Fibroblast of pulmonary artery (primary cell): ENCODE results near the gene SHROOM3.
A peak's percentile ranks its signal among the peaks of the same experiment; 100 is the strongest.

Experiments used
- DNase-seq: peaks from one replicate; pipeline ENCODE4 v3.0.0-alpha.2; 2010; ENCODE audit warnings: low read depth
- H3K4me3 ChIP-seq: replicated peaks from 2 replicates; pipeline ENCODE4 v1.5.1; 2011; ENCODE audit warnings: low read depth, mild to moderate bottlenecking, control low read depth, low read length, moderate library complexity
- TF ChIP-seq, protein P1 (sequence below): IDR thresholded peaks from 2 replicates; pipeline ENCODE4 v1.5.1; 2011; ENCODE audit warnings: mild to moderate bottlenecking, control low read depth, low read length, inconsistent platforms; ENCODE audit errors: missing control alignments

Gene SHROOM3

GRCh38 chr4:76458297-76458696 lies 23.3 kb downstream of the SHROOM3 start:
- DNase-seq = peak; percentile 49
- no peak overlapping the region for H3K4me3 ChIP-seq
- TF ChIP-seq, protein P1, sequence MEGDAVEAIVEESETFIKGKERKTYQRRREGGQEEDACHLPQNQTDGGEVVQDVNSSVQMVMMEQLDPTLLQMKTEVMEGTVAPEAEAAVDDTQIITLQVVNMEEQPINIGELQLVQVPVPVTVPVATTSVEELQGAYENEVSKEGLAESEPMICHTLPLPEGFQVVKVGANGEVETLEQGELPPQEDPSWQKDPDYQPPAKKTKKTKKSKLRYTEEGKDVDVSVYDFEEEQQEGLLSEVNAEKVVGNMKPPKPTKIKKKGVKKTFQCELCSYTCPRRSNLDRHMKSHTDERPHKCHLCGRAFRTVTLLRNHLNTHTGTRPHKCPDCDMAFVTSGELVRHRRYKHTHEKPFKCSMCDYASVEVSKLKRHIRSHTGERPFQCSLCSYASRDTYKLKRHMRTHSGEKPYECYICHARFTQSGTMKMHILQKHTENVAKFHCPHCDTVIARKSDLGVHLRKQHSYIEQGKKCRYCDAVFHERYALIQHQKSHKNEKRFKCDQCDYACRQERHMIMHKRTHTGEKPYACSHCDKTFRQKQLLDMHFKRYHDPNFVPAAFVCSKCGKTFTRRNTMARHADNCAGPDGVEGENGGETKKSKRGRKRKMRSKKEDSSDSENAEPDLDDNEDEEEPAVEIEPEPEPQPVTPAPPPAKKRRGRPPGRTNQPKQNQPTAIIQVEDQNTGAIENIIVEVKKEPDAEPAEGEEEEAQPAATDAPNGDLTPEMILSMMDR = no peak

GRCh38 chr4:76458825-76459224 lies 23.8 kb downstream of the SHROOM3 start:
- H3K4me3 ChIP-seq = no peak overlapping the region
- TF ChIP-seq, protein P1 = no peak
- no peak for DNase-seq

DNA sequence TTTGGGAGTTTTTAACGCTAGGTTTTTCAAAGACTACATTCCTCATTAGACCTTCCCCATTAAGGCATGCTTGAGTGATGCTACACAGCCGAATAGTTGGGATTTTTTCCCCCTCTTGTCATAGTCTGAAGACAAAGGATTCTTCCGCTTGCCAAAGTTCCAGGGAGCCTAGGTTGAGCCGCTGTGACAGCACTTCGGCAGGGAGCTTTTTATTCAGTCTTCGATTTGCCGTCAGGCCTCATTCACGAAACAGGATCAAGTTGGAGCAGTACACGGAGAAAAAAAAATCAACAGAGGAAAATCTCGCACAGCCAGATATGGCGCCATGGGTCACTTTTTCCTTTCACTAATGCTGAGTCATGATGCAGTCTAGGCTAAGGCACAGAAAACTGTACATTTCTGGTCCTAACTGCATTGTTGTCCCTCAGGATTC lies 24.3 kb downstream of the SHROOM3 start:
- no peak overlapping the region for H3K4me3 ChIP-seq
- TF ChIP-seq, protein P1 = no peak
- peak; percentile 93 for DNase-seq

DNA sequence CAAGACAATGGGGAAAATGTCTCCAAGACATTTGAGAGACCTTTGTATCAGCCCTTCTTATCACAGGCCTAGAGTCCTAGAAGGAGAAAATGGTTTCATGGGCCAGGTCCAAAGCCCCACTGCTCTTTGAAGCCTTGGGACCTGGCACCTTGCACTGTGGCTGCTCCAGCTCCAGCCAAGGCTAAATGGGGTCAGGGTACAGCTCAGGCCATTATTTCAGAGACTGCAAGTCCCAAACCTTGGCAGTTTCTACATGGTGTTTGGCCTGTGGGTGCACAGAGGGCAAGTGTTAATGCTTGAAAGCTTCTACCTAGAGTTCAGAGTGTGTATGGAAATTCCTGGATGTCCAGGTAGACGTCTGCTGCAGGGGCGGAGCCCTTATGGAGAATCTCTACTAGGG lies 28.5 kb downstream of the SHROOM3 start:
- no peak for DNase-seq
- TF ChIP-seq, protein P1 = no peak
- H3K4me3 ChIP-seq = no peak overlapping the region

GRCh38 chr4:76470064-76470463 lies 35.0 kb downstream of the SHROOM3 start:
- H3K4me3 ChIP-seq = no peak overlapping the region
- no peak for DNase-seq
- TF ChIP-seq, protein P1 = no peak

DNA sequence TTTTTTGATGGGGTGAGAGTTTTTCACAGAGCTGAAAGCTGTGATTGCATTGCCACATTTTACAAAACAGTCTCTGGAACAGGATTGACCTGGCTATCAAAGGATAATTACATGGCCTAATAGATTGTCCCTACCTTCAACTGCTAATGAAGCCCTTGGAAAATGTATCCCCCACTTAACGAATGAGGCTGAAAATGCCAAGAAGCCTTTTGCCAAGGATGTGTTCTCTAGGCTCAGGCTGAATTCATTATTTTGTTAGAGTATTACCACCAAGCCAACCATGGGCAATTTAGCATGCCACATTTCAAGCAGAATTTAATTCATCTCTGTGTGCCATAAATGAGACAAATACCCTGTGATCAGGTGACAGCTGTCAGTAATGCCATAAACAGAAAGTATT lies 35.5 kb downstream of the SHROOM3 start:
- TF ChIP-seq, protein P1 = no peak
- H3K4me3 ChIP-seq = no peak overlapping the region
- no peak for DNase-seq

DNA sequence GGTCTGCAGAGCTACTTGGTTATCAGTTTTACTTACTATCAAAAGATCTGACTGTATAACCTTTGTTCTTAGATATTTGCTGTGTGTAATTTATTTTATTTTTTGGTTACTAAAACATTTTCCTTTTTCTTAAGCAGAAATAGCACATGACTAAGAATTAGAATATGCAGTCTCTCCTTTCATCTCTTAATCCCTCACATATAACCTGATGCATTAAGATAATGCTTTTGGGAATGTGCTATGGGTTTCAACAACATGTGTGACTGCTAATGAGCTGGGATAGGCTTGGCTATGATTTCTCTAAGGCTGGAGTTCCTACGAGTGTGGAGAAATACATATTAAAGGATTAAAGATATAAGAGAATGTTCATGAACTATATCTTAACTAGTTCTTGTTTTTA lies 41.5 kb downstream of the SHROOM3 start:
- DNase-seq = no peak

More for the DNA sequence above, 41.5 kb downstream of the SHROOM3 start:
- H3K4me3 ChIP-seq = no peak overlapping the region
- TF ChIP-seq, protein P1 = no peak
